Adrenal gland (tissue), 5 donors: ENCODE results near the gene GDPD1.

Experiments
- POLR2A ChIP-seq, 2 donors: fragments of 450-650 bp; IDR thresholded peaks; one replicate each; pipeline ENCODE4 v1.6.1; 2017; ENCODE audit warnings: antibody characterized with exemption in 2 of 2, mild to moderate bottlenecking in 2 of 2, moderate library complexity in 1 of 2
- TF ChIP-seq, protein P1 (sequence below), 6 experiments: fragments of 450-650 bp in 4 of 6; fragments of 200-600 bp in 2 of 6; sonication (generic) in 1 of 6; IDR thresholded peaks; 1 replicate in 5 of 6; 2 replicates in 1 of 6; pipeline versions ENCODE4 v1.5.1 to v1.8.0; 2016 to 2021; ENCODE audit warnings: antibody characterized with exemption in 6 of 6, mild to moderate bottlenecking in 2 of 6, moderate library complexity in 1 of 6
- donor health status: DM: no; HTN: no; CAD: no.

DNA sequence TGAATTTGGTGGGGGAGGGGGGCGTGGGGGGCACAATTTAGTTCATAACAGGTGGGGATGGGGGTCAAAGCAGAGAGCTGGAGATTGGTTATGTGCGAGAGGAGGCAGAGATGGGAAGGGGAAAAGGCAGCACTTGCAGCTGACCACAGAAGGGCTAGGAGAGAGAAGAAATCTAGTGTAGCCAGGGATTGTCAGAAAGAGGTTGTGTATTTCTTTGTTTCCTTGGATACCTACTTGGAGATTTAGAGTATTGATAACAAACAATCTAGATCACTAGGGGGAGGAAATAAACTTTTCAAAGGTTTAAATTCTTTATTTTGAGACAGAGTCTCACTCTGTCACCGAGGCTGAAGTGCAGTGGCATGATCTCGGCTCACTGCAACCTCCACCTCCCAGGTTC is 64.0 kb downstream of the GDPD1 start:
- TF ChIP-seq, protein P1, sequence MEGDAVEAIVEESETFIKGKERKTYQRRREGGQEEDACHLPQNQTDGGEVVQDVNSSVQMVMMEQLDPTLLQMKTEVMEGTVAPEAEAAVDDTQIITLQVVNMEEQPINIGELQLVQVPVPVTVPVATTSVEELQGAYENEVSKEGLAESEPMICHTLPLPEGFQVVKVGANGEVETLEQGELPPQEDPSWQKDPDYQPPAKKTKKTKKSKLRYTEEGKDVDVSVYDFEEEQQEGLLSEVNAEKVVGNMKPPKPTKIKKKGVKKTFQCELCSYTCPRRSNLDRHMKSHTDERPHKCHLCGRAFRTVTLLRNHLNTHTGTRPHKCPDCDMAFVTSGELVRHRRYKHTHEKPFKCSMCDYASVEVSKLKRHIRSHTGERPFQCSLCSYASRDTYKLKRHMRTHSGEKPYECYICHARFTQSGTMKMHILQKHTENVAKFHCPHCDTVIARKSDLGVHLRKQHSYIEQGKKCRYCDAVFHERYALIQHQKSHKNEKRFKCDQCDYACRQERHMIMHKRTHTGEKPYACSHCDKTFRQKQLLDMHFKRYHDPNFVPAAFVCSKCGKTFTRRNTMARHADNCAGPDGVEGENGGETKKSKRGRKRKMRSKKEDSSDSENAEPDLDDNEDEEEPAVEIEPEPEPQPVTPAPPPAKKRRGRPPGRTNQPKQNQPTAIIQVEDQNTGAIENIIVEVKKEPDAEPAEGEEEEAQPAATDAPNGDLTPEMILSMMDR (IDR thresholded peaks at IDR 0.05) = no peak
- no peak for TF ChIP-seq POLR2A (IDR thresholded peaks at IDR 0.05)
